Measurements from ENCODE around the gene MYH15.

MYH15 gene

GRCh38 chr3:108489776-108490175 lies 20.6 kb downstream of the MYH15 start:
- CTCF ChIA-PET: interaction anchor here (0.6 to 1.1 kb wide), 5 partner anchors 16 to 418 kb away, joined by 3 to 4 read pairs (median 3); no protein-coding TSS in a partner anchor
- DNase-seq (ENCODE audit: extremely low spot score): peak; percentile 53

GRCh38 chr3:108488631-108489030 lies 21.8 kb downstream of the MYH15 start:
- ChIA-PET CTCF (interaction anchor here (1.9 kb wide), 1 partner anchor 17 kb away, joined by 5 read pairs; no protein-coding TSS in a partner anchor), POLR2A (no interaction called here)
- DNase-seq (ENCODE audit: extremely low spot score): no peak
- TF ChIP-seq L3MBTL2 (conservative IDR thresholded peaks at IDR 0.05): no peak
- no peak for TF ChIP-seq HDGF (IDR thresholded peaks at IDR 0.05; ENCODE audit: borderline replicate concordance)
- no peak for TF ChIP-seq TARDBP (IDR thresholded peaks at IDR 0.05)
- no peak for TF ChIP-seq LEF1 (IDR thresholded peaks at IDR 0.05; ENCODE audit: borderline replicate concordance)
- no peak for TF ChIP-seq ELF4 (IDR thresholded peaks at IDR 0.05)
- TF ChIP-seq BHLHE40 (IDR thresholded peaks at IDR 0.05; ENCODE audit: borderline replicate concordance): no peak
- no peak for TF ChIP-seq ZNF384 (IDR thresholded peaks at IDR 0.05)
- TF ChIP-seq NFRKB (IDR thresholded peaks at IDR 0.05): no peak
- TF ChIP-seq CTBP1 (IDR thresholded peaks at IDR 0.05; ENCODE audit: borderline replicate concordance): no peak
- no peak for TF ChIP-seq FOXA1 (IDR thresholded peaks at IDR 0.05)
- no peak for TF ChIP-seq SP1 (IDR thresholded peaks at IDR 0.05)
- TF ChIP-seq ARNT (IDR thresholded peaks at IDR 0.05): no peak
- no peak for TF ChIP-seq SUZ12 (IDR thresholded peaks at IDR 0.05)
- no peak for TF ChIP-seq FOXM1 (IDR thresholded peaks at IDR 0.05; ENCODE audit: borderline replicate concordance)
- no peak for TF ChIP-seq PKNOX1 (IDR thresholded peaks at IDR 0.05)

More at GRCh38 chr3:108489776-108490175, 20.6 kb downstream of the MYH15 start:
- no peak for TF ChIP-seq L3MBTL2 (conservative IDR thresholded peaks at IDR 0.05)
- TF ChIP-seq PKNOX1 (IDR thresholded peaks at IDR 0.05): peak; percentile 53; the same call in 1 of the 2 replicates
- POLR2A ChIA-PET: no interaction called here

- TF ChIP-seq NFRKB (IDR thresholded peaks at IDR 0.05) (no peak), SUZ12 (IDR thresholded peaks at IDR 0.05) (no peak), LEF1 (IDR thresholded peaks at IDR 0.05; ENCODE audit: borderline replicate concordance) (no peak), FOXA1 (IDR thresholded peaks at IDR 0.05) (no peak), BHLHE40 (IDR thresholded peaks at IDR 0.05; ENCODE audit: borderline replicate concordance) (no peak), PKNOX1 (IDR thresholded peaks at IDR 0.05) (no peak), ARNT (IDR thresholded peaks at IDR 0.05) (no peak), CTBP1 (IDR thresholded peaks at IDR 0.05; ENCODE audit: borderline replicate concordance) (no peak), FOXK2 (IDR thresholded peaks at IDR 0.05) (no peak), L3MBTL2 (conservative IDR thresholded peaks at IDR 0.05) (no peak), SP1 (IDR thresholded peaks at IDR 0.05) (no peak), TARDBP (IDR thresholded peaks at IDR 0.05) (no peak), HDGF (IDR thresholded peaks at IDR 0.05; ENCODE audit: borderline replicate concordance) (no peak), FOXM1 (IDR thresholded peaks at IDR 0.05; ENCODE audit: borderline replicate concordance) (no peak), ELF4 (IDR thresholded peaks at IDR 0.05) (no peak)
- CTCF ChIA-PET: interaction anchor here (1.5 to 2.2 kb wide), 3 partner anchors 10 to 18 kb away, joined by 3 to 14 read pairs (median 5); no protein-coding TSS in a partner anchor
- POLR2A ChIA-PET: no interaction called here
- DNase-seq (ENCODE audit: extremely low spot score): no peak
Observed at GRCh38 chr3:108487439-108487838, 23.0 kb downstream of the MYH15 start.

- CTCF ChIA-PET: interaction anchor here (1.5 to 2.2 kb wide), 3 partner anchors 9 to 19 kb away, joined by 3 to 14 read pairs (median 5); no protein-coding TSS in a partner anchor
- no peak for TF ChIP-seq TARDBP (IDR thresholded peaks at IDR 0.05)
- peak; percentile 83 for TF ChIP-seq PKNOX1 (IDR thresholded peaks at IDR 0.05)
- TF ChIP-seq NFRKB (IDR thresholded peaks at IDR 0.05): peak; percentile 66; the same call in 1 of the 2 replicates
- TF ChIP-seq ELF4 (IDR thresholded peaks at IDR 0.05): no peak
- DNase-seq (ENCODE audit: extremely low spot score): peak; percentile 17
- POLR2A ChIA-PET: interaction anchor here (1.3 kb wide), 1 partner anchor 103 kb away, joined by 3 read pairs; the partner anchor contains the start of genes CIP2A and DZIP3
Observed at GRCh38 chr3:108486941-108487340, 23.5 kb downstream of the MYH15 start.

GRCh38 chr3:108486338-108486737 lies 24.1 kb downstream of the MYH15 start:
- TF ChIP-seq ZNF384 (IDR thresholded peaks at IDR 0.05) (no peak), PKNOX1 (IDR thresholded peaks at IDR 0.05) (no peak), NFRKB (IDR thresholded peaks at IDR 0.05) (no peak), ARNT (IDR thresholded peaks at IDR 0.05) (no peak), BHLHE40 (IDR thresholded peaks at IDR 0.05; ENCODE audit: borderline replicate concordance) (no peak), TARDBP (IDR thresholded peaks at IDR 0.05) (no peak), SUZ12 (IDR thresholded peaks at IDR 0.05) (no peak), ELF4 (IDR thresholded peaks at IDR 0.05) (no peak), SP1 (IDR thresholded peaks at IDR 0.05) (no peak), FOXK2 (IDR thresholded peaks at IDR 0.05) (no peak), L3MBTL2 (conservative IDR thresholded peaks at IDR 0.05) (no peak)
- POLR2A ChIA-PET: interaction anchor here (1.3 kb wide), 1 partner anchor 103 kb away, joined by 3 read pairs; the partner anchor contains the start of genes CIP2A and DZIP3
- no peak for DNase-seq (ENCODE audit: extremely low spot score)
- CTCF ChIA-PET: interaction anchor here (0.8 to 2.2 kb wide), 3 partner anchors 9 to 67 kb away, joined by 3 to 14 read pairs (median 3); no protein-coding TSS in a partner anchor
